Measurements from ENCODE around the gene C16orf90.
"Not testable (repeated sequence)": the region's sequence is repeated elsewhere in the genome, so short reads cannot be mapped to it uniquely, and the experiment has no call there.

C16orf90 gene

GRCh38 chr16:3475604-3476375, 19.5 kb downstream of the C16orf90 start:
- TF ChIP-seq ZFX (IDR thresholded peaks at IDR 0.05; ENCODE audit: borderline replicate concordance) (no peak), CTCF (IDR thresholded peaks at IDR 0.05) (no peak)
- no peak overlapping the region for H3K27ac ChIP-seq

DNA sequence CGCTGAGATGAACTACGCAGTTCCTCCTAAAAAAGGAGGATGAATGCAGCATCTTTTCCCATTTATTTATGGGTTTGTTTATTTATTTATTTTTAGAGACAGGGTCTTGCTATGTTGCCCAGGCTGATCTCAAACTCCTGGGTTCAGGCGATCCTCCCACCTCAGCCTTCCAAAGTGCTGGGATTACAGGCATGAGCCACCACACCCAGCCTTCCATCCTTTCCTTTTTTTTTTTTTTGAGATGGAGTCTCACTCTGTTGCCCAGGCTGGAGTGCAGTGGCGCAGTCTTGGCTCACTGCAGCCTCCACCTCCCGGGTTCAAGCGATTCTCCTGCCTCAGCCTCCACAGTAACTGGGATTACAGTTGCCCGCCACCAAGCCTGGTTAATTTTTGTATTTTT, 20.4 kb downstream of the C16orf90 start:
- H3K27ac ChIP-seq = not testable (repeated sequence)

GRCh38 chr16:3474136-3474779, 21.0 kb downstream of the C16orf90 start:
- no peak overlapping the region for H3K27ac ChIP-seq

DNA sequence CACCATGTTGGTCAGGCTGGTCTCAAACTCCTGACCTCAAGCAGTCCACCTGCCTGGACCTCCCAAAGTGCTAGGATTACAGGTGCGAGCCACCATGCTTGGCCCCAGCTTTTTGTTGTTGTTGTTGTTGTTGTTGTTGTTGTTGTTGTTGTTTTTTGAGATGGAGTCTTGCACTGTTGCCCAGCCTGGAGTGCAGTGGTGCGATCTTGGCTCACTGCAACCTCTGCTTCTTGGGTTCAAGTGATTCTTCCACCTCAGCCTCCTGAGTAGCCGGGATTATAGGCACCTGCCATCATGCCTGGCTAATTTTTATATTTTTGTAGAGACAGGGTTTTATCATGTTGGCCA, 21.7 kb downstream of the C16orf90 start:
- not testable (repeated sequence) for H3K27ac ChIP-seq

More at GRCh38 chr16:3474136-3474779, 21.0 kb downstream of the C16orf90 start:
- TF ChIP-seq ZFX (IDR thresholded peaks at IDR 0.05; ENCODE audit: borderline replicate concordance) = no peak

- TF ChIP-seq ZFX (IDR thresholded peaks at IDR 0.05; ENCODE audit: borderline replicate concordance) (no peak), CTCF (IDR thresholded peaks at IDR 0.05) (no peak)
- H3K27ac ChIP-seq = no peak overlapping the region
Observed at GRCh38 chr16:3472878-3473595, 22.3 kb downstream of the C16orf90 start.

GRCh38 chr16:3471518-3472176, 23.6 kb downstream of the C16orf90 start:
- no peak overlapping the region for H3K27ac ChIP-seq
- TF ChIP-seq ZFX (IDR thresholded peaks at IDR 0.05; ENCODE audit: borderline replicate concordance) = no peak
- no peak for TF ChIP-seq CTCF (IDR thresholded peaks at IDR 0.05)

DNA sequence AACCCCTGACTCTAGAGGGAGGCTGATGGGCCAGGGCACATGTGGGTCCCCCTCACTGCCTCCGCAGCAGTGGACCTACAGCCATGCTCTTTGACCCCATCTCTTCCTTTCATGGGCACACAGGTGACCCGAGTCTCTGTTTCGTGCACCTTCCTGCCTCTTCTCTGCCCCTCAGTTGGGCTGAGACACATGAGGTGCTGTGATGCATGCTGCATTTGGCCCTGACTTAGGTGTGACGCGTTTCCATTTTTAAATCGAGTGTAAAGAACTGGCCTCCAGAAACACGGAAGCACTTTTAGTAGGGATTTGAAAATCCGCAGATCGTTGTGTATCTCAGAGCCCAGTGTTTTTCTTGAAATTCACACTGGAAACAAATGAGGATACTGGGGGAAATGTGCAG, 24.6 kb downstream of the C16orf90 start:
- TF ChIP-seq ZFX (IDR thresholded peaks at IDR 0.05; ENCODE audit: borderline replicate concordance) = no peak
- no peak for TF ChIP-seq CTCF (IDR thresholded peaks at IDR 0.05)
- no peak overlapping the region for H3K27ac ChIP-seq

- no peak overlapping the region for H3K27ac ChIP-seq
- TF ChIP-seq ZFX (IDR thresholded peaks at IDR 0.05; ENCODE audit: borderline replicate concordance) = no peak
- no peak for TF ChIP-seq CTCF (IDR thresholded peaks at IDR 0.05)
Observed at GRCh38 chr16:3469736-3470135, 25.6 kb downstream of the C16orf90 start.

All from 22Rv1 (cell line).